H1 (cell line): ENCODE measurements around the gene AP3D1.

ENCODE experiments used
- CBX5 ChIP-seq: fragments of 300-800, 300-1000 bp; sonication (generic); IDR thresholded peaks from 2 replicates; pipeline ENCODE4 v1.7.1; 2016; ENCODE audit warnings: antibody characterized with exemption, low read length, low read depth
- EZH2 ChIP-seq: fragments of 200-600 bp; sonication (generic); IDR thresholded peaks from 2 replicates; pipeline ENCODE4 v1.7.1; 2012; ENCODE audit warnings: low read depth, mild to moderate bottlenecking, moderate library complexity, low read length, inconsistent platforms; ENCODE audit not compliant: severe bottlenecking
- JUND ChIP-seq: IDR thresholded peaks from 2 replicates; pipeline ENCODE4 v1.6.1; 2011; ENCODE audit warnings: mild to moderate bottlenecking, improper control_type of control experiment, low read length
- TAF1 ChIP-seq: IDR thresholded peaks from 2 replicates; pipeline ENCODE4 v1.6.1; 2011; ENCODE audit warnings: mild to moderate bottlenecking, low read depth, low read length
- TF ChIP-seq, protein P1 (sequence below), 3 experiments: IDR thresholded peaks; 1 replicate in 2 of 3; 2 replicates in 1 of 3; pipeline versions ENCODE4 v1.5.1 to v1.6.1; 2011; ENCODE audit warnings: low read length in 3 of 3, mild to moderate bottlenecking in 3 of 3, inconsistent platforms in 2 of 3, low read depth in 1 of 3, moderate library complexity in 1 of 3; ENCODE audit not compliant: insufficient read depth in 1 of 3; ENCODE audit errors: control extremely low read depth in 1 of 3

DNA sequence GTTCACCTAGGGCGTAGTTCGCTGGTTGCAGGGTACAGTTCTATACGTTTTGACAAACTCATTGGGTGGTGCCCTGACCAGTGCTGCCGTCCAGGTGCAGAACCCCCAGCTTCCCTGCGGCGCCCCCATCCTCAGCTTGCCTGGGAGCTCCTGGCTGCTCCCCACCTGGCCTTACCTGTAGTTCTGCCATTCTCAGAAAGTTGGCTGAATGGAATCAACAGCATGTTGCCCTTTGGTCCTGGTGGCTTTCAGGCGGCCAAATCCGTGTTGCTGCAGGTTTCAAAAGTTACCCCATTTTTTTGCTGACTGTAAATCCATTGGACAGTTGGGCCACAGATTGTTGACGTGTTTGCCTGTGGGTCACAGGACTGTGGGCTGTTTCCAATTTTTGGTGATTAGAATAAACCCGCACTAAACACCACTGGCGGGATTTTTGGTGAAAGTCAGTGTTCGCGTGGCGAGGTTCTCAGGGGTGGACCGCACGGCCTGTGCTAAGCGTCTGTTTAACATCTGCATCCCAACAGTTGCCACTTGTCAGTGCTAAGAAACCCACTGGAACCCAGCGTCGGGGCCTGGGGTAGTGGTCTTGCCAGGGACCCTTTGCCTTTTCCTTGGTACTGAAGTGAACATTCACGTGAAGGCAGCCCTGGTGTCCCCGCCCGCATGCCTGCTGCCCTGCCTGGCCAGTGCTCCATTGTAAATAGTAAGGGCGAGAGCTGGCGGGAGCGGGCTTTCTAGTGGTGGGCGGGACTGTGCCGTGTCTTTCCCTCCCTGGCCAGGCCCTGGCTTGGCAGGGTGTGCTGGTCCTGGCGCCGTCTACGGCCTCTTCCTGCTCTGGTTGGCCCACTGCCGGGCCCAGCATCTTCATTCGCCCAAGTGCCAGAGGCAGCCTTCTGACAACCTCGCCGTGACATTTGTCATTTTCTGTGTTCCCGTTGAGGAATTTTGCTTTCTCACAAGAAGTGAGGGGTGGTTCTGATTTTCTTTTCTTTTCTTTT lies 15.7 kb upstream of the AP3D1 start:
- TF ChIP-seq JUND (no peak), TAF1 (no peak), EZH2 (no peak), CBX5 (no peak)
- TF ChIP-seq, protein P1, sequence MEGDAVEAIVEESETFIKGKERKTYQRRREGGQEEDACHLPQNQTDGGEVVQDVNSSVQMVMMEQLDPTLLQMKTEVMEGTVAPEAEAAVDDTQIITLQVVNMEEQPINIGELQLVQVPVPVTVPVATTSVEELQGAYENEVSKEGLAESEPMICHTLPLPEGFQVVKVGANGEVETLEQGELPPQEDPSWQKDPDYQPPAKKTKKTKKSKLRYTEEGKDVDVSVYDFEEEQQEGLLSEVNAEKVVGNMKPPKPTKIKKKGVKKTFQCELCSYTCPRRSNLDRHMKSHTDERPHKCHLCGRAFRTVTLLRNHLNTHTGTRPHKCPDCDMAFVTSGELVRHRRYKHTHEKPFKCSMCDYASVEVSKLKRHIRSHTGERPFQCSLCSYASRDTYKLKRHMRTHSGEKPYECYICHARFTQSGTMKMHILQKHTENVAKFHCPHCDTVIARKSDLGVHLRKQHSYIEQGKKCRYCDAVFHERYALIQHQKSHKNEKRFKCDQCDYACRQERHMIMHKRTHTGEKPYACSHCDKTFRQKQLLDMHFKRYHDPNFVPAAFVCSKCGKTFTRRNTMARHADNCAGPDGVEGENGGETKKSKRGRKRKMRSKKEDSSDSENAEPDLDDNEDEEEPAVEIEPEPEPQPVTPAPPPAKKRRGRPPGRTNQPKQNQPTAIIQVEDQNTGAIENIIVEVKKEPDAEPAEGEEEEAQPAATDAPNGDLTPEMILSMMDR (IDR thresholded peaks at IDR 0.05; ENCODE audit: control extremely low read depth in 1 of 3, insufficient read depth in 1 of 3, low read depth in 1 of 3, low read length in 3 of 3): no peak
